Right lobe of liver (tissue), 4 donors: ENCODE data around the gene CERS3.
A peak's percentile ranks its signal among the peaks of the same experiment; 100 is the strongest.

Experiments
- POLR2A ChIP-seq: fragments of 450-650 bp; IDR thresholded peaks from one replicate; pipeline ENCODE4 v1.6.1; 2017; ENCODE audit warnings: antibody characterized with exemption, mild to moderate bottlenecking
- TF ChIP-seq, protein P1 (sequence below), 4 donors: fragments of 200-600 bp in 3 of 4; fragments of 450-650 bp in 1 of 4; IDR thresholded peaks; one replicate each; pipeline versions ENCODE4 v1.5.1 to v1.8.0; 2016 to 2022; ENCODE audit warnings: antibody characterized with exemption in 4 of 4, mild to moderate bottlenecking in 2 of 4
- donor health status: DM: no; HTN: no; CAD: no.
- donor health status: DM: no; HTN: no; CAD: no.
- donor health status: DM: no; HTN: yes; CAD: no.

DNA sequence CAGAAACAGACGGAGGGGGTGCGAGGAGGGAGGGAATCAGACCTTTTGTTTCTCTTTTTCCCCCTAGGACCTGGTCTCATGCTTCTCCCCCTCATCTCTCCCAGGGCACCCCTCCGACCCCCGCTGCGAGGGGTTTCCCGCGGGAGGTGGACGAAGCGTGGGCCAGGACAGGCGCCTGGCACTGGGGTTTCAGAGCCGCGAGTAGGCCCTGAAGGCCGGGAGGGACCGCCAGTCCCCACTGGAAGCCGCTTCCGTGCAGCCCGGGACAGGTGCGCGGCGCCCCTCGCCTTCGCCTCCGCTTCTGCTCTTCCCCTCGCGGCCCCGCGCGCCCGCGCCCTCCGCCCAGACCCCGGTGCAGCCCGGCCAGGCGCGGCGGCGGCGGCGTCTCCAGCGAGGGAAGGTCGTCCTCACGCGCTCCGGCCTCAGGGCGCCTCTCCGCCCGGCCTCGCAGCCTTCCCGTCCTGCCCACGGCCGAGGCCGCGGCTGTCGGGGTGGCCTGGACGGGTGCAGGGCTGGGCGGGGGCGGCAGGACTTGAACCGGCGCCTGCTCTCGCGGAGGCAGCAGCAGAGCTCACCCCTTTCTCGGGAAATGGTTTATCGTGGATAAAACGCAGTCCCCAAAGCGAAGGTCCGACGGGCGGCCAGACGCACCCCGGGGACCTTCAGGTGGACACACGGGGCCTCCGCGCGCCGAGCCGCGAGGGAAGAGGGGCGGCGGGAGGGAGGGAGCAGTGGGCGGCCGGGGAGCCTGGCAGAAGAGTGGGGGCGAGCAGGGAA lies 155.4 kb downstream of the CERS3 start:
- TF ChIP-seq, protein P1, sequence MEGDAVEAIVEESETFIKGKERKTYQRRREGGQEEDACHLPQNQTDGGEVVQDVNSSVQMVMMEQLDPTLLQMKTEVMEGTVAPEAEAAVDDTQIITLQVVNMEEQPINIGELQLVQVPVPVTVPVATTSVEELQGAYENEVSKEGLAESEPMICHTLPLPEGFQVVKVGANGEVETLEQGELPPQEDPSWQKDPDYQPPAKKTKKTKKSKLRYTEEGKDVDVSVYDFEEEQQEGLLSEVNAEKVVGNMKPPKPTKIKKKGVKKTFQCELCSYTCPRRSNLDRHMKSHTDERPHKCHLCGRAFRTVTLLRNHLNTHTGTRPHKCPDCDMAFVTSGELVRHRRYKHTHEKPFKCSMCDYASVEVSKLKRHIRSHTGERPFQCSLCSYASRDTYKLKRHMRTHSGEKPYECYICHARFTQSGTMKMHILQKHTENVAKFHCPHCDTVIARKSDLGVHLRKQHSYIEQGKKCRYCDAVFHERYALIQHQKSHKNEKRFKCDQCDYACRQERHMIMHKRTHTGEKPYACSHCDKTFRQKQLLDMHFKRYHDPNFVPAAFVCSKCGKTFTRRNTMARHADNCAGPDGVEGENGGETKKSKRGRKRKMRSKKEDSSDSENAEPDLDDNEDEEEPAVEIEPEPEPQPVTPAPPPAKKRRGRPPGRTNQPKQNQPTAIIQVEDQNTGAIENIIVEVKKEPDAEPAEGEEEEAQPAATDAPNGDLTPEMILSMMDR (IDR thresholded peaks at IDR 0.05): no peak
- peak; percentile 7 for TF ChIP-seq POLR2A
